Measurements from ENCODE around the gene SF1. TPM values are rescaled to one million over a fixed set of nuclear protein-coding genes. Genes with fewer than 3 reads are reported as not detected.

SF1 gene
- total RNA-seq, 1 experiment from 2014 or later = 472 TPM

GRCh38 chr11:64751580-64751979 is 26.8 kb downstream of the SF1 start:
- BruUV-seq (replicated peaks) = no TSS peak
- TF ChIP-seq EZH2 (IDR thresholded peaks at IDR 0.05; ENCODE audit: borderline replicate concordance, low read depth, low read length, poor library complexity, severe bottlenecking) (no peak), CTCF (conservative IDR thresholded peaks at IDR 0.05; ENCODE audit: low read depth, low read length) (no peak)
- DNase-seq (ENCODE audit: low spot score) = no peak
- H3K27me3 ChIP-seq (replicated peaks; ENCODE audit: insufficient read depth, low read depth, low read length, poor library complexity) = no peaks in the 10 kb centered on the region
- H3K4me3 ChIP-seq (ENCODE audit: low read depth, low read length, poor library complexity, severe bottlenecking) = no peak overlapping the region
- CTCF ChIA-PET = interaction anchor here (0.6 kb wide), 1 partner anchor 26 kb away, joined by 6 read pairs; no protein-coding TSS in a partner anchor
- H3K4me1 ChIP-seq (ENCODE audit: insufficient read depth, low read length, poor library complexity, severe bottlenecking) = no peaks in the 10 kb centered on the region
- H3K36me3 ChIP-seq (ENCODE audit: insufficient read depth, low read length, poor library complexity, severe bottlenecking) = no peaks in the 10 kb centered on the region
- POLR2A ChIA-PET (ENCODE audit: low non-redundant PET) = no interaction called here
- H3K27ac ChIP-seq (ENCODE audit: low read depth, low read length, poor library complexity, severe bottlenecking) = no peak overlapping the region
- intact Hi-C loops (cut with micrococcal nuclease; ENCODE audit: unreplicated experiment) = no loop called here
- no peaks in the 10 kb centered on the region for H3K9me3 ChIP-seq (ENCODE audit: low read depth, low read length, poor library complexity, severe bottlenecking)

DNA sequence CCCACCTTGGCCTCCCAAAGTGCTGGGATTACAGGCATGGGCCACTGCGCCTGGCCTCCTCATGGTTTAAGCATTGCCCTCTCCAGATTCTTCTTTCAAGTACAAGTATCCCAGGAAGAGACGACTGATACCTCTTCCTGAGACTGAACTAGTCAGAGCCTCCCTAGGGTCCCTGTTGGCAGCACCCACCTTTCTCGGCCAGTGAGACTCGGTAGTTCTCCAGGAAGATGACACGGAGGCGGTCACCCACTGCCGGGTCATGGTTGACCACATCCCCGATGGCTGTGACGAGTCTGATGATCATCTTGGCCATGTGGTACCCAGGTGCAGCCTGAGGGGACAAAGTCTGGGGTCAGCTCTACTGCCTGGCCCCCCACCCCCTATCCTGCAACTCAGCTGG is 27.2 kb downstream of the SF1 start:
- Histone ChIP-seq H3K27ac (ENCODE audit: low read depth, low read length, poor library complexity, severe bottlenecking) (no peak overlapping the region), H3K4me1 (ENCODE audit: insufficient read depth, low read length, poor library complexity, severe bottlenecking) (no peaks in the 10 kb centered on the region), H3K27me3 (replicated peaks; ENCODE audit: insufficient read depth, low read depth, low read length, poor library complexity) (no peaks in the 10 kb centered on the region), H3K36me3 (ENCODE audit: insufficient read depth, low read length, poor library complexity, severe bottlenecking) (no peaks in the 10 kb centered on the region), H3K9me3 (ENCODE audit: low read depth, low read length, poor library complexity, severe bottlenecking) (no peaks in the 10 kb centered on the region), H3K4me3 (ENCODE audit: low read depth, low read length, poor library complexity, severe bottlenecking) (no peak overlapping the region)
- ChIA-PET CTCF (no interaction called here), POLR2A (ENCODE audit: low non-redundant PET) (no interaction called here)
- intact Hi-C loops (cut with micrococcal nuclease; ENCODE audit: unreplicated experiment) = no loop called here
- TF ChIP-seq CTCF (conservative IDR thresholded peaks at IDR 0.05; ENCODE audit: low read depth, low read length) (no peak), EZH2 (IDR thresholded peaks at IDR 0.05; ENCODE audit: borderline replicate concordance, low read depth, low read length, poor library complexity, severe bottlenecking) (no peak)
- BruUV-seq (replicated peaks) = no TSS peak
- DNase-seq (ENCODE audit: low spot score) = no peak

DNA sequence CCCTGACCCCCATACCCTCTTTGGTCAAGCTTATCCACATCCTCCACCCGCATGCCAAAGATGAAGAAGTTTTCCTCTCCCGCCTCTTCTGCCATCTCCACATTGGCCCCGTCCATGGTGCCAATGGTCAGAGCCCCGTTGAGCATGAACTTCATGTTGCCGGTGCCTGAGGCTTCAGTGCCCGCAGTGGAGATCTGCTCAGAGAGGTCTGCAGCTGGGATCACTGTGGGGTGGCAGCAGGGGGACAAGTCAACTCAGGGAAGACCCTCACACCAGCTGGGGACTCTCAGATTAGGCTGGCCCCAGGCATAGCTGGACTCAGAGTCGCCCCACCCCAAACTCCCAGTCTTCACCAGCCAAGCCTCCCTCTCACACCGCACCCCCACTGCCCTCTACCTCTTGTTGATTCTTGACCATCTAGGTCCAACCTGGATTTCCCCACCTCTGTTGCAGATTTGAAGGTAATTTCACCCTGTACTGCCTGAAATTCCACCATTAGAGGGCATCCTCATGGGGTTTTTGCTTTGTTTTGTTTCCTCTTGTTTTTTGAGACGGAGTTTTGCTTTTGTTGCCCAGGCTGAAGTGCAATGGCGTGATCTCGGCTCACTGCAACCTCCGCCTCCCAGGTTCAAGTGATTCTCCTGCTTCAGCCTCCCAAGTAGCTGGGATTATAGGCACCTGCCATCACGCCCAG is 27.8 kb downstream of the SF1 start:
- Histone ChIP-seq H3K9me3 (ENCODE audit: low read depth, low read length, poor library complexity, severe bottlenecking) (no peaks in the 10 kb centered on the region), H3K4me1 (ENCODE audit: insufficient read depth, low read length, poor library complexity, severe bottlenecking) (peaks cover 2% of the 10 kb centered on the region), H3K27ac (ENCODE audit: low read depth, low read length, poor library complexity, severe bottlenecking) (no peak overlapping the region), H3K27me3 (replicated peaks; ENCODE audit: insufficient read depth, low read depth, low read length, poor library complexity) (no peaks in the 10 kb centered on the region), H3K36me3 (ENCODE audit: insufficient read depth, low read length, poor library complexity, severe bottlenecking) (no peaks in the 10 kb centered on the region), H3K4me3 (ENCODE audit: low read depth, low read length, poor library complexity, severe bottlenecking) (no peak overlapping the region)
- TF ChIP-seq EZH2 (IDR thresholded peaks at IDR 0.05; ENCODE audit: borderline replicate concordance, low read depth, low read length, poor library complexity, severe bottlenecking) (no peak), CTCF (conservative IDR thresholded peaks at IDR 0.05; ENCODE audit: low read depth, low read length) (peak; percentile 27)
- no peak for DNase-seq (ENCODE audit: low spot score)
- BruUV-seq (replicated peaks) = no TSS peak
- CTCF ChIA-PET = no interaction called here
- POLR2A ChIA-PET (ENCODE audit: low non-redundant PET) = no interaction called here
- intact Hi-C loops (cut with micrococcal nuclease; ENCODE audit: unreplicated experiment) = no loop called here
